Measurements from ENCODE around the gene DNAH6. TPM values are rescaled to one million over a fixed set of nuclear protein-coding genes. Genes with fewer than 3 reads are reported as not detected.

The DNAH6 gene
- total and polyA plus RNA-seq, 2 of the 8 experiments (the other 6 are each of a cell fraction or from before 2014, with no cell fraction given) = 0.06 to 0.43 TPM

DNA sequence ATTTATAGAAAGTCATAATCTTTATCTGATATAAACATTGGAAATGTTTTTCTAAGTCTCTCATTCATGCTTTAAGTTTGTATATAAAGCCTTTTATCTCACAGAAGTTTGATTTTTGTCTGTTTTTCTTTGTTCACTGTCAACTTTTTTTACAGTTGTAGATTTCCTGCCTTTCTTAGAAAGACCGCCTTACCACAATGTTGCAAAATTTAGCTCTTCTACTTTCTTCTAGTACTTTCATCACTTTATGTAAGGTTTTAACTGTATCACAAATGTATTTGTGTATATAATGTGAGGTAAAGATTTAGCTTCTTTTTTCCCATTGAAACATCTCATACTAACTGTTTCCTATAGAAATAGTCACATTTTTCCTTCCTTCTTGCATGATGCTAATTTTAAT lies 136.1 kb downstream of the DNAH6 start:
- no peak for TF ChIP-seq EZH2 (IDR thresholded peaks at IDR 0.05; ENCODE audit: low read depth, low read length, severe bottlenecking)
- no peak for TF ChIP-seq JUN (IDR thresholded peaks at IDR 0.05; ENCODE audit: low read depth, low read length)
- Histone ChIP-seq H3K23me2 (ENCODE audit: low read depth, low read length) (no peaks in the 10 kb centered on the region), H3K56ac (replicated peaks; ENCODE audit: insufficient read length, low read depth, low read length) (no peak overlapping the region), H3K27me3 (replicated peaks in 1 of 4; ENCODE audit: control insufficient read depth in 3 of 4, extremely low read depth in 1 of 4, insufficient read depth in 3 of 4, low read length in 3 of 4) (no peaks in the 10 kb centered on the region), H4K20me1 (replicated peaks in 1 of 2; ENCODE audit: control insufficient read depth in 1 of 2, insufficient read depth in 2 of 2, low read length in 2 of 2) (no peaks in the 10 kb centered on the region), H2AK5ac (ENCODE audit: low read depth, low read length) (no peak overlapping the region), H3K23ac (ENCODE audit: insufficient read length) (no peak overlapping the region), H4K8ac (ENCODE audit: extremely low read depth, insufficient read depth, low read length) (no peak overlapping the region), H2BK5ac (ENCODE audit: low read depth, low read length) (no peak overlapping the region), H3K79me1 (ENCODE audit: low read depth, low read length) (no peaks in the 10 kb centered on the region), H2AFZ (ENCODE audit: low read length) (no peak overlapping the region), H4K5ac (ENCODE audit: insufficient read length, low read depth, low read length) (no peak overlapping the region), H3K14ac (ENCODE audit: insufficient read length) (no peak overlapping the region), H3K36me3 (ENCODE audit: control insufficient read depth in 2 of 4, insufficient read depth in 4 of 4, low read length in 3 of 4) (no peaks in the 10 kb centered on the region), H3K4me2 (ENCODE audit: insufficient read depth in 1 of 2, low read depth in 2 of 2, low read length in 2 of 2) (no peak overlapping the region), H4K91ac (replicated peaks; ENCODE audit: insufficient read length, low read length) (no peak overlapping the region), H3K4me3 (ENCODE audit: extremely low read depth in 1 of 4, insufficient read depth in 2 of 4, low read depth in 3 of 4, low read length in 4 of 4) (no peak overlapping the region), H3K18ac (ENCODE audit: extremely low read depth, low read length) (no peak overlapping the region), H2BK15ac (ENCODE audit: low read length) (no peak overlapping the region), H2BK20ac (ENCODE audit: low read length) (no peak overlapping the region), H3K79me2 (ENCODE audit: control insufficient read depth in 1 of 2, insufficient read depth in 2 of 2, low read length in 2 of 2) (no peaks in the 10 kb centered on the region), H2BK120ac (replicated peaks; ENCODE audit: low read depth, low read length) (no peak overlapping the region), H3K4me1 (replicated peaks in 1 of 4; ENCODE audit: control insufficient read depth in 3 of 4, insufficient read depth in 4 of 4, low read length in 3 of 4) (no peaks in the 10 kb centered on the region), H3K4ac (replicated peaks; ENCODE audit: insufficient read length, low read depth, low read length) (no peak overlapping the region), H3K9ac (replicated peaks in 1 of 4; ENCODE audit: extremely low read depth in 1 of 4, low read depth in 3 of 4, low read length in 3 of 4) (no peak overlapping the region), H3K27ac (ENCODE audit: low read depth, low read length) (no peak overlapping the region), H3K9me3 (ENCODE audit: insufficient read depth in 2 of 2, low read depth in 1 of 2, low read length in 1 of 2) (no peaks in the 10 kb centered on the region), H2BK12ac (ENCODE audit: low read depth, low read length) (no peak overlapping the region)
- FAIRE-seq (no peak), DNase-seq (ENCODE audit: low read depth in 1 of 2, low spot score in 2 of 2) (no peak)
- 82% methylated on average over 1 of the region's 1 CpG; no CpG with 5 or more reads in 1 of the 2 experiments for WGBS, 2 experiments (ENCODE audit: extremely low coverage in 1 of 2, insufficient coverage in 1 of 2, insufficient read length in 1 of 2, insufficient replicate concordance in 2 of 2, low coverage in 1 of 2, low lambda C conversion rate in 2 of 2, missing lambda C conversion rate in 1 of 2)
- POLR2A ChIA-PET (ENCODE audit: partially characterized antibody) = no interaction called here
- CTCF ChIA-PET (ENCODE audit: partially characterized antibody) = interaction anchor here (0.7 to 1.4 kb wide), 9 partner anchors 21 to 227 kb away, joined by 3 to 5 read pairs (median 3); no protein-coding TSS in a partner anchor
